ENCODE results near the gene PCCA. TPM values are rescaled to one million over a fixed set of nuclear protein-coding genes. Genes with fewer than 3 reads are reported as not detected.

PCCA gene
- polyA plus RNA-seq, 2 of the 4 experiments (the other 2 are of a cell fraction) = 13.2 to 13.7 TPM

DNA sequence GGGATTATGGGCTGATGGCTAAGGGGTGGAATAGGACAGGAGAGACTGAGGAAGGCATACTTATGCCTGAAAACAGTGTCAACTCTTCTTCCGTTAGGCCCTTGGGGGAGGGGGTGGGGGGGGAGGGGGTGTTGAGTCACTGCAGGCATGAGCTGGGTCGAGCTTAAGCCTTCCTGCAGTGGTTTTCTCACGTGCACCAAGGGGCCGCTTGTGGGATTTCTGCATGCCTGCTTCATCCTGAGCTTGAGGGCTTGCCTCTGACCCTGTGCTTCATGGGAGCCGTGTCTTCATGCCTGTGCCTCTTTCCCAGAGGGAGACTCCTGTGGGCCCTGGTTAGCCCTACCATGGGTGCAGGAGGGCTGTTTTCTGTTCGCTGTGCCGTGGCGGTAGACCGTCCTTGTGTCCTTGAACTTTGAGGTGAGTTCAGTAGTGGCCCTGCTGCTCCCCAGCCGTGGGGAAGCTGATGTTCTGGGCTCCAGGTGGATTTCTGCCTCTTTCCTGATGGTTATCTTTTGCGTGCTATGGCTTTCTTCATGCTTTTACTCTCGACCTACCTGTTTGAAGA is 186.1 kb downstream of the PCCA start:
- Histone ChIP-seq H3K4me3 (no peak overlapping the region), H3K27ac (no peak overlapping the region), H3K4me2 (no peak overlapping the region), H3K4me1 (no peaks in the 10 kb centered on the region), H3K9me3 (no peaks in the 10 kb centered on the region)
- POLR2A ChIA-PET = no interaction called here
- CTCF ChIA-PET = no interaction called here
- DNase-seq (ENCODE audit: low read depth in 1 of 2, low spot score in 1 of 2) (no peak), ATAC-seq (no peak), FAIRE-seq (no peak)
- TF ChIP-seq CHD4 (IDR thresholded peaks at IDR 0.05; ENCODE audit: borderline replicate concordance) (no peak), FOXS1 (CRISPR knock-in tag; IDR thresholded peaks at IDR 0.05) (no peak), ESRRA (IDR thresholded peaks at IDR 0.05; ENCODE audit: borderline replicate concordance, low read length) (no peak), BHLHE40 (IDR thresholded peaks at IDR 0.05; ENCODE audit: low read depth, low read length) (no peak), SREBF2 (IDR thresholded peaks at IDR 0.05) (no peak), CEBPB (IDR thresholded peaks at IDR 0.05) (no peak), EHF (CRISPR knock-in tag; IDR thresholded peaks at IDR 0.05) (no peak), ZFP36 (IDR thresholded peaks at IDR 0.05; ENCODE audit: borderline replicate concordance, partially characterized antibody) (no peak), EP300 (IDR thresholded peaks at IDR 0.05) (no peak), RFX5 (IDR thresholded peaks at IDR 0.05) (no peak), HDAC2 (IDR thresholded peaks at IDR 0.05) (no peak), RCOR1 (IDR thresholded peaks at IDR 0.05; ENCODE audit: low read depth, low read length) (no peak), CBX2 (IDR thresholded peaks at IDR 0.05; ENCODE audit: borderline replicate concordance, low read depth) (no peak), HOXB5 (CRISPR knock-in tag; IDR thresholded peaks at IDR 0.05) (no peak)
- TF ChIP-seq, protein P1, sequence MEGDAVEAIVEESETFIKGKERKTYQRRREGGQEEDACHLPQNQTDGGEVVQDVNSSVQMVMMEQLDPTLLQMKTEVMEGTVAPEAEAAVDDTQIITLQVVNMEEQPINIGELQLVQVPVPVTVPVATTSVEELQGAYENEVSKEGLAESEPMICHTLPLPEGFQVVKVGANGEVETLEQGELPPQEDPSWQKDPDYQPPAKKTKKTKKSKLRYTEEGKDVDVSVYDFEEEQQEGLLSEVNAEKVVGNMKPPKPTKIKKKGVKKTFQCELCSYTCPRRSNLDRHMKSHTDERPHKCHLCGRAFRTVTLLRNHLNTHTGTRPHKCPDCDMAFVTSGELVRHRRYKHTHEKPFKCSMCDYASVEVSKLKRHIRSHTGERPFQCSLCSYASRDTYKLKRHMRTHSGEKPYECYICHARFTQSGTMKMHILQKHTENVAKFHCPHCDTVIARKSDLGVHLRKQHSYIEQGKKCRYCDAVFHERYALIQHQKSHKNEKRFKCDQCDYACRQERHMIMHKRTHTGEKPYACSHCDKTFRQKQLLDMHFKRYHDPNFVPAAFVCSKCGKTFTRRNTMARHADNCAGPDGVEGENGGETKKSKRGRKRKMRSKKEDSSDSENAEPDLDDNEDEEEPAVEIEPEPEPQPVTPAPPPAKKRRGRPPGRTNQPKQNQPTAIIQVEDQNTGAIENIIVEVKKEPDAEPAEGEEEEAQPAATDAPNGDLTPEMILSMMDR (IDR thresholded peaks at IDR 0.05) = no peak
- TF ChIP-seq, protein P2, sequence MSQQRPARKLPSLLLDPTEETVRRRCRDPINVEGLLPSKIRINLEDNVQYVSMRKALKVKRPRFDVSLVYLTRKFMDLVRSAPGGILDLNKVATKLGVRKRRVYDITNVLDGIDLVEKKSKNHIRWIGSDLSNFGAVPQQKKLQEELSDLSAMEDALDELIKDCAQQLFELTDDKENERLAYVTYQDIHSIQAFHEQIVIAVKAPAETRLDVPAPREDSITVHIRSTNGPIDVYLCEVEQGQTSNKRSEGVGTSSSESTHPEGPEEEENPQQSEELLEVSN (IDR thresholded peaks at IDR 0.05; ENCODE audit: borderline replicate concordance, low read depth) = no peak
- TF ChIP-seq, protein P3, sequence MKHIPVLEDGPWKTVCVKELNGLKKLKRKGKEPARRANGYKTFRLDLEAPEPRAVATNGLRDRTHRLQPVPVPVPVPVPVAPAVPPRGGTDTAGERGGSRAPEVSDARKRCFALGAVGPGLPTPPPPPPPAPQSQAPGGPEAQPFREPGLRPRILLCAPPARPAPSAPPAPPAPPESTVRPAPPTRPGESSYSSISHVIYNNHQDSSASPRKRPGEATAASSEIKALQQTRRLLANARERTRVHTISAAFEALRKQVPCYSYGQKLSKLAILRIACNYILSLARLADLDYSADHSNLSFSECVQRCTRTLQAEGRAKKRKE (CRISPR knock-in tag; IDR thresholded peaks at IDR 0.05; ENCODE audit: low read depth) = no peak
- TF ChIP-seq, protein P4, sequence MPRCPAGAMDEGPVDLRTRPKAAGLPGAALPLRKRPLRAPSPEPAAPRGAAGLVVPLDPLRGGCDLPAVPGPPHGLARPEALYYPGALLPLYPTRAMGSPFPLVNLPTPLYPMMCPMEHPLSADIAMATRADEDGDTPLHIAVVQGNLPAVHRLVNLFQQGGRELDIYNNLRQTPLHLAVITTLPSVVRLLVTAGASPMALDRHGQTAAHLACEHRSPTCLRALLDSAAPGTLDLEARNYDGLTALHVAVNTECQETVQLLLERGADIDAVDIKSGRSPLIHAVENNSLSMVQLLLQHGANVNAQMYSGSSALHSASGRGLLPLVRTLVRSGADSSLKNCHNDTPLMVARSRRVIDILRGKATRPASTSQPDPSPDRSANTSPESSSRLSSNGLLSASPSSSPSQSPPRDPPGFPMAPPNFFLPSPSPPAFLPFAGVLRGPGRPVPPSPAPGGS (IDR thresholded peaks at IDR 0.05) = no peak
- TF ChIP-seq, protein P5, sequence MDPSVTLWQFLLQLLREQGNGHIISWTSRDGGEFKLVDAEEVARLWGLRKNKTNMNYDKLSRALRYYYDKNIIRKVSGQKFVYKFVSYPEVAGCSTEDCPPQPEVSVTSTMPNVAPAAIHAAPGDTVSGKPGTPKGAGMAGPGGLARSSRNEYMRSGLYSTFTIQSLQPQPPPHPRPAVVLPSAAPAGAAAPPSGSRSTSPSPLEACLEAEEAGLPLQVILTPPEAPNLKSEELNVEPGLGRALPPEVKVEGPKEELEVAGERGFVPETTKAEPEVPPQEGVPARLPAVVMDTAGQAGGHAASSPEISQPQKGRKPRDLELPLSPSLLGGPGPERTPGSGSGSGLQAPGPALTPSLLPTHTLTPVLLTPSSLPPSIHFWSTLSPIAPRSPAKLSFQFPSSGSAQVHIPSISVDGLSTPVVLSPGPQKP (IDR thresholded peaks at IDR 0.05; ENCODE audit: low read depth, low read length) = no peak
- TF ChIP-seq, protein P6, sequence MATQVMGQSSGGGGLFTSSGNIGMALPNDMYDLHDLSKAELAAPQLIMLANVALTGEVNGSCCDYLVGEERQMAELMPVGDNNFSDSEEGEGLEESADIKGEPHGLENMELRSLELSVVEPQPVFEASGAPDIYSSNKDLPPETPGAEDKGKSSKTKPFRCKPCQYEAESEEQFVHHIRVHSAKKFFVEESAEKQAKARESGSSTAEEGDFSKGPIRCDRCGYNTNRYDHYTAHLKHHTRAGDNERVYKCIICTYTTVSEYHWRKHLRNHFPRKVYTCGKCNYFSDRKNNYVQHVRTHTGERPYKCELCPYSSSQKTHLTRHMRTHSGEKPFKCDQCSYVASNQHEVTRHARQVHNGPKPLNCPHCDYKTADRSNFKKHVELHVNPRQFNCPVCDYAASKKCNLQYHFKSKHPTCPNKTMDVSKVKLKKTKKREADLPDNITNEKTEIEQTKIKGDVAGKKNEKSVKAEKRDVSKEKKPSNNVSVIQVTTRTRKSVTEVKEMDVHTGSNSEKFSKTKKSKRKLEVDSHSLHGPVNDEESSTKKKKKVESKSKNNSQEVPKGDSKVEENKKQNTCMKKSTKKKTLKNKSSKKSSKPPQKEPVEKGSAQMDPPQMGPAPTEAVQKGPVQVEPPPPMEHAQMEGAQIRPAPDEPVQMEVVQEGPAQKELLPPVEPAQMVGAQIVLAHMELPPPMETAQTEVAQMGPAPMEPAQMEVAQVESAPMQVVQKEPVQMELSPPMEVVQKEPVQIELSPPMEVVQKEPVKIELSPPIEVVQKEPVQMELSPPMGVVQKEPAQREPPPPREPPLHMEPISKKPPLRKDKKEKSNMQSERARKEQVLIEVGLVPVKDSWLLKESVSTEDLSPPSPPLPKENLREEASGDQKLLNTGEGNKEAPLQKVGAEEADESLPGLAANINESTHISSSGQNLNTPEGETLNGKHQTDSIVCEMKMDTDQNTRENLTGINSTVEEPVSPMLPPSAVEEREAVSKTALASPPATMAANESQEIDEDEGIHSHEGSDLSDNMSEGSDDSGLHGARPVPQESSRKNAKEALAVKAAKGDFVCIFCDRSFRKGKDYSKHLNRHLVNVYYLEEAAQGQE (IDR thresholded peaks at IDR 0.05) = no peak
- whole genome bisulfite sequencing (ENCODE audit: missing lambda C conversion rate) = 92% methylated on average over 10 of the region's 12 CpGs

Data from A549 (cell line).